ENCODE measurements around the gene INS.

Gene INS

GRCh38 chr11:2160736-2161259, at the start of gene INS:
Gene INS (minus strand): TSS chr11:2161209. CDS start chr11:2160971, 238 bp downstream.
- DNase-seq (ENCODE audit: low read depth in 2 of 2): no peak

- no peak for DNase-seq (ENCODE audit: low read depth in 2 of 2)
Measured at GRCh38 chr11:2210366-2211112, 49.5 kb upstream of the INS start.

- no peak for DNase-seq (ENCODE audit: low read depth in 2 of 2)
Measured at GRCh38 chr11:2209900-2210321, 48.9 kb upstream of the INS start.

- no peak for DNase-seq (ENCODE audit: low read depth in 2 of 2)
Measured at GRCh38 chr11:2209370-2209801, 48.4 kb upstream of the INS start.

- DNase-seq (ENCODE audit: low read depth in 2 of 2): no peak
Measured at GRCh38 chr11:2208691-2209369, 47.8 kb upstream of the INS start.

- no peak for DNase-seq (ENCODE audit: low read depth in 2 of 2)
Measured at GRCh38 chr11:2207773-2208621, 47.0 kb upstream of the INS start.

GRCh38 chr11:2207212-2207611, 46.2 kb upstream of the INS start:
- DNase-seq (ENCODE audit: low read depth in 2 of 2): no peak

GRCh38 chr11:2205981-2206690, 45.1 kb upstream of the INS start:
- DNase-seq (ENCODE audit: low read depth in 2 of 2): no peak

- no peak for DNase-seq (ENCODE audit: low read depth in 2 of 2)
Measured at GRCh38 chr11:2205214-2205720, 44.3 kb upstream of the INS start.

GRCh38 chr11:2204361-2205213, 43.6 kb upstream of the INS start:
- no peak for DNase-seq (ENCODE audit: low read depth in 2 of 2)

GRCh38 chr11:2203440-2204259, 42.6 kb upstream of the INS start:
- DNase-seq (ENCODE audit: low read depth in 2 of 2): no peak

GRCh38 chr11:2202900-2203439, 42.0 kb upstream of the INS start:
- no peak for DNase-seq (ENCODE audit: low read depth in 2 of 2)

GRCh38 chr11:2202071-2202899, 41.3 kb upstream of the INS start:
- no peak for DNase-seq (ENCODE audit: low read depth in 2 of 2)

GRCh38 chr11:2201542-2201941, 40.5 kb upstream of the INS start:
- no peak for DNase-seq (ENCODE audit: low read depth in 2 of 2)

GRCh38 chr11:2200957-2201519, 40.0 kb upstream of the INS start:
- DNase-seq (ENCODE audit: low read depth in 2 of 2): no peak

GRCh38 chr11:2200536-2200935, 39.5 kb upstream of the INS start:
- DNase-seq (ENCODE audit: low read depth in 2 of 2): no peak

GRCh38 chr11:2199466-2200341, 38.7 kb upstream of the INS start:
- no peak for DNase-seq (ENCODE audit: low read depth in 2 of 2)

Measured in stimulated activated CD8-positive, alpha-beta memory T cell treated with anti-CD3 and anti-CD28 coated beads, Interleukin-7, amount 100 ng/mL, for 4 hours (primary cell).